ENCODE measurements around the gene FGGY. TPM values are rescaled to one million over a fixed set of nuclear protein-coding genes. Genes with fewer than 3 reads are reported as not detected.

FGGY gene
- total and polyA plus RNA-seq, 2 donors (not counting 3 experiments of a cell fraction or from before 2014, with no cell fraction given): 5.6 to 6.4 TPM

DNA sequence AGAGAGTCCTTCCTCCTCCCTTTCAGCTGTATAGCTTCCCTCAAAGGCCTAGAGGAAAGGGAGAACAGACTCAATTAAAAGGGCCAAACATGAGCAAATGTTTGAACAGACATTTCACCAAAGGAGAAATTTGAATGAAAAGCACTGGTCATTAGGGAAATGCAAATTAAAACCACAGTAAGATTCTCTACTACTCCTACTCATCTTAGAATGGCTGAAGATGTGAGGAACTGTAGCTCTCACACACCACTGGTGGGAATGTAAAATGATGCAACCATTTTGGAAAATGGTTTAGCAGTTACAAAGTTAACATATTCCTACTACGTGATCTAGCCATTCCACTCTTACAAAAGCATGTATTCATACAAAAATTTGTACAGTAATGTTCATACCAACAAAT lies 264.9 kb downstream of the FGGY start:
- no TSS peak for BruUV-seq (replicated peaks)

More for the DNA sequence above, 264.9 kb downstream of the FGGY start:
- no peaks in the 10 kb centered on the region for H3K79me2 ChIP-seq (ENCODE audit: control insufficient read depth, insufficient read depth, low read length)
- no peak overlapping the region for H3K27ac ChIP-seq (ENCODE audit: insufficient read depth, low read depth, low read length)
- dilution Hi-C loops (cut with MboI; ENCODE audit: extremely low pct_ligation_motif_present, low sequenced_read_pairs): no loop called here
- ChIA-PET CTCF (interaction anchor here (1.4 kb wide), 1 partner anchor 8 kb away, joined by 3 read pairs; no protein-coding TSS in a partner anchor), POLR2A (no interaction called here)
- H3K4me1 ChIP-seq (ENCODE audit: control insufficient read depth, extremely low read depth, insufficient read depth, low read length): no peaks in the 10 kb centered on the region
- H3K9ac ChIP-seq (replicated peaks; ENCODE audit: extremely low read depth, insufficient read depth, low read length): no peak overlapping the region
- no peaks in the 10 kb centered on the region for H3K27me3 ChIP-seq (ENCODE audit: control insufficient read depth in 2 of 2, insufficient read depth in 2 of 2, low read length in 2 of 2)
- no peaks in the 10 kb centered on the region for H3K36me3 ChIP-seq (ENCODE audit: control insufficient read depth in 2 of 2, extremely low read depth in 1 of 2, insufficient read depth in 2 of 2, low read length in 2 of 2)
- H3K9me1 ChIP-seq (replicated peaks; ENCODE audit: control insufficient read depth, extremely low read depth, insufficient read depth, low read length): no peaks in the 10 kb centered on the region
- H2AFZ ChIP-seq (ENCODE audit: low read depth, low read length): no peak overlapping the region
- H3K9me3 ChIP-seq (replicated peaks; ENCODE audit: control insufficient read depth, insufficient read depth, low read length): no peaks in the 10 kb centered on the region
- no peak for TF ChIP-seq POLR2A (IDR thresholded peaks at IDR 0.05; ENCODE audit: low read depth, low read length)
- TF ChIP-seq FOS (IDR thresholded peaks at IDR 0.05; ENCODE audit: borderline replicate concordance, insufficient read depth, low read length): no peak
- TF ChIP-seq, protein P1, sequence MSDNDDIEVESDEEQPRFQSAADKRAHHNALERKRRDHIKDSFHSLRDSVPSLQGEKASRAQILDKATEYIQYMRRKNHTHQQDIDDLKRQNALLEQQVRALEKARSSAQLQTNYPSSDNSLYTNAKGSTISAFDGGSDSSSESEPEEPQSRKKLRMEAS (IDR thresholded peaks at IDR 0.05; ENCODE audit: insufficient read depth, insufficient read length): no peak
- no peak for TF ChIP-seq MYC (IDR thresholded peaks at IDR 0.05; ENCODE audit: low read depth, low read length)
- TF ChIP-seq GATA2 (IDR thresholded peaks at IDR 0.05; ENCODE audit: insufficient read depth, insufficient read length, low read depth, low read length): no peak
- TF ChIP-seq POLR2AphosphoS5 (IDR thresholded peaks at IDR 0.05; ENCODE audit: insufficient read depth, low read depth, low read length): no peak
- TF ChIP-seq, protein P2, sequence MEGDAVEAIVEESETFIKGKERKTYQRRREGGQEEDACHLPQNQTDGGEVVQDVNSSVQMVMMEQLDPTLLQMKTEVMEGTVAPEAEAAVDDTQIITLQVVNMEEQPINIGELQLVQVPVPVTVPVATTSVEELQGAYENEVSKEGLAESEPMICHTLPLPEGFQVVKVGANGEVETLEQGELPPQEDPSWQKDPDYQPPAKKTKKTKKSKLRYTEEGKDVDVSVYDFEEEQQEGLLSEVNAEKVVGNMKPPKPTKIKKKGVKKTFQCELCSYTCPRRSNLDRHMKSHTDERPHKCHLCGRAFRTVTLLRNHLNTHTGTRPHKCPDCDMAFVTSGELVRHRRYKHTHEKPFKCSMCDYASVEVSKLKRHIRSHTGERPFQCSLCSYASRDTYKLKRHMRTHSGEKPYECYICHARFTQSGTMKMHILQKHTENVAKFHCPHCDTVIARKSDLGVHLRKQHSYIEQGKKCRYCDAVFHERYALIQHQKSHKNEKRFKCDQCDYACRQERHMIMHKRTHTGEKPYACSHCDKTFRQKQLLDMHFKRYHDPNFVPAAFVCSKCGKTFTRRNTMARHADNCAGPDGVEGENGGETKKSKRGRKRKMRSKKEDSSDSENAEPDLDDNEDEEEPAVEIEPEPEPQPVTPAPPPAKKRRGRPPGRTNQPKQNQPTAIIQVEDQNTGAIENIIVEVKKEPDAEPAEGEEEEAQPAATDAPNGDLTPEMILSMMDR (IDR thresholded peaks at IDR 0.05; ENCODE audit: extremely low read depth in 1 of 2, insufficient read depth in 1 of 2, low read depth in 1 of 2, low read length in 2 of 2): no peak
- TF ChIP-seq EZH2 (IDR thresholded peaks at IDR 0.05; ENCODE audit: borderline replicate concordance, low read depth, low read length, severe bottlenecking): no peak
- TF ChIP-seq JUN (IDR thresholded peaks at IDR 0.05; ENCODE audit: borderline replicate concordance, insufficient read depth, insufficient read length, low read depth): no peak
- no peak overlapping the region for H3K4me2 ChIP-seq (ENCODE audit: insufficient read depth, low read length)
- H4K20me1 ChIP-seq (replicated peaks; ENCODE audit: control insufficient read depth, extremely low read depth, insufficient read depth, low read length): no peaks in the 10 kb centered on the region
- DNase-seq (ENCODE audit: low read depth, low spot score) (no peak), FAIRE-seq (no peak)
- intact Hi-C loops (cut with micrococcal nuclease): no loop called here
- H3K4me3 ChIP-seq (replicated peaks in 1 of 3; ENCODE audit: insufficient read depth in 1 of 3, low read depth in 1 of 3, low read length in 3 of 3): no peak overlapping the region

All from endothelial cell of umbilical vein (primary cell).